Loucy (cell line): Measurements from ENCODE around the gene LIG1.

ENCODE experiments used
- H2AFZ ChIP-seq: fragments of 200-600 bp; sonication (generic); 2 replicates; pipeline ENCODE4 v1.6.0; 2016; ENCODE audit warnings: antibody characterized with exemption, mild to moderate bottlenecking, low read length, moderate library complexity
- H3F3A ChIP-seq: fragments of 200-600 bp; 2 replicates; pipeline ENCODE4 v1.6.0; 2016; ENCODE audit warnings: antibody characterized with exemption, low read depth, mild to moderate bottlenecking
- H3K27me3 ChIP-seq: fragments of 200-600 bp; sonication (generic); 2 replicates; pipeline ENCODE4 v1.6.1; 2014; ENCODE audit warnings: low read length, mild to moderate bottlenecking; ENCODE audit not compliant: insufficient read depth, poor library complexity, severe bottlenecking
- H3K36me3 ChIP-seq: fragments of 200-600 bp; sonication (generic); 2 replicates; pipeline ENCODE4 v1.6.1; 2016; ENCODE audit warnings: low read length; ENCODE audit not compliant: insufficient read depth
- H3K4me1 ChIP-seq: fragments of 200-600 bp; sonication (generic); 2 replicates; pipeline ENCODE4 v1.5.1; 2014; ENCODE audit warnings: low read length, mild to moderate bottlenecking; ENCODE audit not compliant: insufficient read depth, poor library complexity, severe bottlenecking
- H3K4me2 ChIP-seq: fragments of 200-600 bp; sonication (generic); 2 replicates; pipeline ENCODE4 v1.6.0; 2014; ENCODE audit warnings: antibody characterized with exemption, low read length, low read depth, mild to moderate bottlenecking; ENCODE audit not compliant: poor library complexity, severe bottlenecking
- H3K4me3 ChIP-seq: fragments of 200-600 bp; sonication (generic); 2 replicates; pipeline ENCODE4 v1.5.1; 2014; ENCODE audit warnings: low read length, mild to moderate bottlenecking, mixed read lengths; ENCODE audit not compliant: poor library complexity, severe bottlenecking
- H3K79me2 ChIP-seq: fragments of 200-600 bp; sonication (generic); 2 replicates; pipeline ENCODE4 v1.6.1; 2014; ENCODE audit warnings: low read length; ENCODE audit not compliant: insufficient read depth
- H3K9ac ChIP-seq: fragments of 200-600 bp; sonication (generic); 2 replicates; pipeline ENCODE4 v1.6.0; 2014; ENCODE audit warnings: mild to moderate bottlenecking, low read depth, low read length, moderate library complexity; ENCODE audit not compliant: poor library complexity, severe bottlenecking
- H3K9me2 ChIP-seq: fragments of 200-600 bp; sonication (generic); replicated peaks from 2 replicates; pipeline ENCODE4 v1.6.1; 2016; ENCODE audit warnings: low read depth, low read length, mixed read lengths
- H3K9me3 ChIP-seq: fragments of 200-600 bp; sonication (generic); 2 replicates; pipeline ENCODE4 v1.6.1; 2014; ENCODE audit warnings: mild to moderate bottlenecking, antibody characterized with exemption, low read length, low read depth; ENCODE audit not compliant: insufficient read depth
- H4K20me1 ChIP-seq: fragments of 200-600 bp; sonication (generic); 2 replicates; pipeline ENCODE4 v1.6.0; 2014; ENCODE audit warnings: antibody characterized with exemption, low read length, mild to moderate bottlenecking; ENCODE audit not compliant: insufficient read depth, poor library complexity, severe bottlenecking
- CTCF ChIP-seq: fragments of 200-600 bp; sonication (generic); conservative IDR thresholded peaks from 2 replicates; pipeline ENCODE4 v1.5.1; 2014; ENCODE audit warnings: mild to moderate bottlenecking, antibody characterized with exemption, low read length
- EZH2phosphoT487 ChIP-seq: fragments of 200-600 bp; IDR thresholded peaks from 2 replicates; pipeline ENCODE4 v1.6.1; 2018; ENCODE audit warnings: antibody characterized with exemption, mild to moderate bottlenecking, moderate library complexity, borderline replicate concordance

Gene LIG1

GRCh38 chr19:48133094-48133493 is 37.0 kb downstream of the LIG1 start:
- H3K9me2 ChIP-seq = no peaks in the 10 kb centered on the region
- H3K79me2 ChIP-seq = no peaks in the 10 kb centered on the region
- no peaks in the 10 kb centered on the region for H4K20me1 ChIP-seq
- H3K4me2 ChIP-seq = no peak overlapping the region
- no peaks in the 10 kb centered on the region for H3K27me3 ChIP-seq
- no peaks in the 10 kb centered on the region for H3K9me3 ChIP-seq
- no peak overlapping the region for H2AFZ ChIP-seq
- no peaks in the 10 kb centered on the region for H3K4me1 ChIP-seq
- H3K36me3 ChIP-seq = peaks cover 44% of the 10 kb centered on the region; the same call in 1 of the 2 replicates
- no peaks in the 10 kb centered on the region for H3F3A ChIP-seq
- TF ChIP-seq CTCF = no peak
- TF ChIP-seq EZH2phosphoT487 = no peak
- no peak overlapping the region for H3K4me3 ChIP-seq
- no peak overlapping the region for H3K9ac ChIP-seq

- Histone ChIP-seq H3K79me2 (no peaks in the 10 kb centered on the region), H3K36me3 (peaks cover 62% of the 10 kb centered on the region; the same call in 1 of the 2 replicates), H3K4me2 (no peak overlapping the region)
These were observed 42.6 kb downstream of the LIG1 start for GRCh38 chr19:48127561-48127960.

GRCh38 chr19:48123907-48124651 is 46.1 kb downstream of the LIG1 start:
- no peaks in the 10 kb centered on the region for H3K79me2 ChIP-seq
- peaks cover 63% of the 10 kb centered on the region; the same call in 1 of the 2 replicates for H3K36me3 ChIP-seq
- H3K27me3 ChIP-seq = no peaks in the 10 kb centered on the region
- no peak overlapping the region for H3K9ac ChIP-seq
- no peak for TF ChIP-seq EZH2phosphoT487
- no peak for TF ChIP-seq CTCF
- H3K4me1 ChIP-seq = peaks cover 9% of the 10 kb centered on the region
- H3K9me3 ChIP-seq = no peaks in the 10 kb centered on the region
- H3F3A ChIP-seq = no peaks in the 10 kb centered on the region
- no peak overlapping the region for H3K4me2 ChIP-seq
- no peak overlapping the region for H2AFZ ChIP-seq
- H4K20me1 ChIP-seq = no peaks in the 10 kb centered on the region
- no peaks in the 10 kb centered on the region for H3K9me2 ChIP-seq
- H3K4me3 ChIP-seq = no peak overlapping the region

More at GRCh38 chr19:48127561-48127960, 42.6 kb downstream of the LIG1 start:
- Histone ChIP-seq H4K20me1 (no peaks in the 10 kb centered on the region), H2AFZ (no peak overlapping the region), H3K9me3 (no peaks in the 10 kb centered on the region), H3K4me1 (no peaks in the 10 kb centered on the region), H3F3A (no peaks in the 10 kb centered on the region), H3K27me3 (no peaks in the 10 kb centered on the region), H3K4me3 (no peak overlapping the region), H3K9ac (no peak overlapping the region), H3K9me2 (no peaks in the 10 kb centered on the region)
- no peak for TF ChIP-seq EZH2phosphoT487
- no peak for TF ChIP-seq CTCF
